ENCODE results near the gene PRX.

PRX gene

DNA sequence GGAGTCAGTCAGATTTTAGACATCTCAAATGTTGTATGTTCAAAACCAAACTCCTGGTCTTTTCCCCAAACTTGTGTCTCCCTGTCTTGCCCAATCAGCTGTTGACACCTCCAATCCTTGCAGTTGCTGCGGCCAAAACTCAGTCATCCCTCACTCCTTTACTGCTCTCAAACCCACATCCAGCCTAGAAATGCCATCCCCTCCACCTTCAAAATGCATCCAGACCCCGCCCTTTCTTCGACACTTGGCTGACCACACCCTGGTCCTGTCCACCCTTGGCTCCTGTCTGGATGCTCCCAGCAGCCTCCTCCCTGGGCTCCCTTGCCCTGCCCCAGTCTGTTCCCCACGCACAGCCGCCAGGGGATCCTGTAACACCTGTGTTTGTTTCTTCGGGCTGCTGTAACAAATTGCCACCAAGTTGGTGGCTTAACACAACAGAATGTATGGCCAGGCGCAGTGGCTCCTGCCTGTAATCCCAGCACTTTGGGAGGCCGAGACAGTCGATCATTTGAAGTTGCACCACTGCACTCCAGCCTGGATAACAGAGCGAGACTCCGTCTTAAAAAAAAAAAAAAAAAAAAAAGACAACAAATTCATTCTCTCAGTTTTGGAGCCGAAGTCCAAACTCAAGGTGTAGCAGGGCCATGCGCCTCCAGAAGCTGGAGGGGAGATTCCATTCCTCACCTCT lies 53.0 kb downstream of the PRX start:
- no peak for DNase-seq

- DNase-seq, result no peak
Measured at GRCh38 chr19:40358773-40359172, 54.4 kb downstream of the PRX start.

DNA sequence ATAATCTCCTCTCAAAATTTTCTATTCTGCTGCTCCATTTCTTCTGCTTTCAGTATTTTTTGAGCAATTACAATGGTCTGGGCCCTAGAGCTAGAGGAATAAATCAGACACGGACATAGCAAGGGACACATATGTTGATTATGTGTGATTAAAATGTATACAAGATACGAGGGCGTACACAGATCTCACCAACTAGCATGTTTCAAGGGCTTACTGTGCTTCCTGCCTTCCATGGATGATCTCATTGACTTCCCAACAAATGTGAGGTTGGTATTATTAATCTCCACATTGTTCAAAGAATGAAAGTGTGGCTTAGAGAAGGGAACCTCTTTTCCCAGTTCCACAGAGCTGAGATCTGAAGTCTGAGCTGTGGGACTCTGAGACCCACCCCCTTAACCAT lies 55.5 kb downstream of the PRX start:
- no peak for DNase-seq

DNA sequence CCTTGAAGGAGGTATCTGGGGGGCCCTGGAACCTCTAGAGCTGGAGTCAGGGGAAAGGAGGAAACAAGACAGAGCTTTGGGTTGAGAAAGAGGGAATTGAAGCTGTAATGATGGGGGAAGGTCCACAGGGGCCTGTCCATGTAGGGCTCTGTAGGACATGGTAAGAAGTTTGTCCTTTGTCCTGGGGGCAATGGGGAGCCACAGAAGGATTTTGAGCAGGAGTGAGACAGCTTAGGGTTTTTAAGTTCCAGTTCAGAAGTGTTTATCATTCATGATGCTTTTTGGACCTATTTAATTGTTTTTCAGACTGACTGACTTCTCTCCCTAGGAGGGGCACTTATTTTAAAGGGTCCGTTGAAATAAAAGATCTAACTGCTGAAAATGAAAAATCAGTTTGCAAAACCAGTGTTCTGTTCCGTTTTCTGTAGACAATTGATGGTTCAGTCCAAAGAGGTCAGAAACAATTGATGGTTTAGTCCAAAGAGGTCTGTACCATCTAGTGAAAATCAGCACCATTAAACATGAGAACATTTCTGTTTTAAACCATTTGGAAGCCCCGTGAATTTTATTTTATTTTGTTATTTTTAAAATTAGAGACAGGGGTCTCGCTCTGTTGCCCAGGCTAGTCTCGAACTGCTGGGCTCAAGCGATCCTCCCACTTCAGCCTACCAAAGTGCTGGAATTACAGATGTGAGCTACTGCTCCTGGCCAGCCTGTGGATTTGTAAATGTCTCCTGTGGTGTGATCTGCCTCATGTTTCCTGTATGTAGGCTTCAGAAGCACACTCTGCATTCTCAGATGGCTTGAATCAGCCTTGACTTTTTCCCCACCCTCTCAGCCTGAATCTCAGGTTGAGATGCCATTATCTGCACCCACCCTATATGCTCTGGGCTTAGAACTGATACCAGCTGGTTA lies 56.2 kb downstream of the PRX start:
- DNase-seq, result no peak

GRCh38 chr19:40355975-40356680 lies 57.0 kb downstream of the PRX start:
- DNase-seq, result no peak

DNA sequence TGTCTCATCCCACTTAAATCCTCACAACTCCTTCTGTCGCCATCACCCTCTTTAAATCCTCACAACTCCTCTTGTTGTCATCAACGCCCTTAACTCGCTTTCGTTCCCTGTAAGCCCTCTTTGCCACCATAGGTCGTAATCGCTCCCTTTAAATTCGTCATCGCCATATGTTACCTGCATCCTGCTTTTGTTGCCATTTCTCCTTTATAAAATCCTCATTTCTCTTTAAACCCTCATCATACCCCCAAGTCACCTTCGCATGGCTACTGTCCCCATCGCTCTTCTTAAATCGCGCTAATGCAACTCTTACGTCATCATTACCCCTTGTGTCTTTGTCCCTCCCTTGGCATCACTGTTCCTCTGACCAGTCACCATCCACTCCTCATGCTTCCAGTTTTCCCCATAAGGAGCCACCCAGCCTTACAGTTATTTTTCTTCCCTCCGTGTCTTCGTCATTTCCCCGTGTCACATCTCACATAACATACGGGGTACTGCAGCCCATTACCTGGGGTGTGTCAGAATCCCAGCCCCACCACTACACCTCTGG lies 64.1 kb downstream of the PRX start:
- DNase-seq, result peak; percentile 22

- DNase-seq, result peak; percentile 99
Measured at GRCh38 chr19:40348125-40348913, 64.9 kb downstream of the PRX start, which contains the start of the genes C19orf47 and PLD3. Gene C19orf47 (minus strand): TSS chr19:40348397. CDS start chr19:40341857, 6,540 bp downstream. Gene PLD3 (plus strand): TSS chr19:40348695. CDS start chr19:40366484, 17,789 bp downstream.

GRCh38 chr19:40344422-40344821 lies 68.8 kb downstream of the PRX start:
- DNase-seq, result no peak

Measured in NCI-H1105 (cell line).